HAP-1 (cell line): Measurements from ENCODE around the gene ADM.
"Not testable (repeated sequence)": the region's sequence is repeated elsewhere in the genome, so short reads cannot be mapped to it uniquely, and the experiment has no call there.

ENCODE experiments used
- DNase-seq, 2 experiments: peaks; one replicate each; pipeline ENCODE4 v3.0.0-alpha.2; 2016 to 2020; ENCODE audit warnings: low spot score in 2 of 2
- H3K27me3 ChIP-seq: fragments of 250-450 bp; sonication (Bioruptor Pico); 2 replicates; pipeline ENCODE4 v1.5.1; 2020; ENCODE audit warnings: low read depth, mild to moderate bottlenecking, moderate library complexity
- H3K36me3 ChIP-seq: fragments of 250-450 bp; sonication (Bioruptor Pico); replicated peaks from 2 replicates; pipeline ENCODE4 v1.5.1; 2020; ENCODE audit warnings: mild to moderate bottlenecking
- H3K4me1 ChIP-seq: fragments of 250-450 bp; sonication (Bioruptor Pico); 2 replicates; pipeline ENCODE4 v1.5.1; 2020; ENCODE audit warnings: mild to moderate bottlenecking
- H3K4me3 ChIP-seq: fragments of 250-450 bp; sonication (Bioruptor Pico); 2 replicates; pipeline ENCODE4 v1.5.1; 2020; ENCODE audit warnings: mild to moderate bottlenecking, moderate library complexity
- H3K9me3 ChIP-seq: fragments of 250-450 bp; sonication (Bioruptor Pico); 2 replicates; pipeline ENCODE4 v1.5.1; 2020; ENCODE audit warnings: mild to moderate bottlenecking, moderate library complexity
- in situ Hi-C: fragments of 300-500 bp; cut with MboI; formaldehyde crosslinking; loops from 3 replicates; pipeline ENCODE4 v1.14.3; 2020; ENCODE audit warnings: low sequenced_read_pairs, inconsistent platforms, mixed read lengths

Gene ADM, protein sequence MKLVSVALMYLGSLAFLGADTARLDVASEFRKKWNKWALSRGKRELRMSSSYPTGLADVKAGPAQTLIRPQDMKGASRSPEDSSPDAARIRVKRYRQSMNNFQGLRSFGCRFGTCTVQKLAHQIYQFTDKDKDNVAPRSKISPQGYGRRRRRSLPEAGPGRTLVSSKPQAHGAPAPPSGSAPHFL

DNA sequence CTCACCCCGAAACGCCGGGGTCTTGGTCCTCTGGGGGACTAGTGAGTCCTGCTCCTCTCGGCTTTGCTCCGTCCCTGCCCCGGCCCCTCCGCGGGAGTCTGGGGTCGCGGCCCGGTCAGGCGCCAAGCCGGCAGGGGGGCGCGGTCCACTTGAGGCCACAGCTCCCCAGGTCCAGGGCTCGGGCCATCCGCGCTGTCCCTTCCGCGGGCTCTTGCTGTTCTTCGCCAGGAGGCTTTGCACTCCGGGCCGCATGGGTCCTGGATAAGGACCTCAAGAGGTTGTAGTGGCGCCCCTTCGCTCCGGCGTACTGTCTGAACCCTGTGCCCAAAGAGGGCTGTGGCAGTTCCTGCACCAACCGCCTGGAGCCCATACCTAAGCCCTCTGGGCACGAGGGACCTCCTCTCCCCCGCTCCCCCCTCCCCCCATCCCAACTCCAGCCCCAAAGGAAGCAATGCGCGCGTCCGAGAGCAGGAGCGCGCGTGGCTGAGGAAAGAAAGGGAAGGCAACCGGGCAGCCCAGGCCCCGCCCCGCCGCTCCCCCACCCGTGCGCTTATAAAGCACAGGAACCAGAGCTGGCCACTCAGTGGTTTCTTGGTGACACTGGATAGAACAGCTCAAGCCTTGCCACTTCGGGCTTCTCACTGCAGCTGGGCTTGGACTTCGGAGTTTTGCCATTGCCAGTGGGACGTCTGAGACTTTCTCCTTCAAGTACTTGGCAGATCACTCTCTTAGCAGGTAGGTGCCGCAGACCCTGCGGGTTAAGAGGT lies at the start of gene ADM:
Gene ADM (plus strand): TSS at position 579 of the 767 bp plus-strand sequence. CDS start 628 bp downstream, outside the sequence.
- in situ Hi-C loops: loop anchor here (10.0 to 25.0 kb wide), 4 partner anchors 317 to 692 kb away; no protein-coding TSS in a partner anchor
- Histone ChIP-seq H3K4me3 (peak within 1 kb of the TSS; percentile 67), H3K36me3 (peaks cover 13% of the 10 kb centered on the region), H3K9me3 (no peaks in the 10 kb centered on the region), H3K27me3 (no peaks in the 10 kb centered on the region), H3K4me1 (peaks cover 15% of the 10 kb centered on the region)
- peak; percentile 83 to 96 for DNase-seq

DNA sequence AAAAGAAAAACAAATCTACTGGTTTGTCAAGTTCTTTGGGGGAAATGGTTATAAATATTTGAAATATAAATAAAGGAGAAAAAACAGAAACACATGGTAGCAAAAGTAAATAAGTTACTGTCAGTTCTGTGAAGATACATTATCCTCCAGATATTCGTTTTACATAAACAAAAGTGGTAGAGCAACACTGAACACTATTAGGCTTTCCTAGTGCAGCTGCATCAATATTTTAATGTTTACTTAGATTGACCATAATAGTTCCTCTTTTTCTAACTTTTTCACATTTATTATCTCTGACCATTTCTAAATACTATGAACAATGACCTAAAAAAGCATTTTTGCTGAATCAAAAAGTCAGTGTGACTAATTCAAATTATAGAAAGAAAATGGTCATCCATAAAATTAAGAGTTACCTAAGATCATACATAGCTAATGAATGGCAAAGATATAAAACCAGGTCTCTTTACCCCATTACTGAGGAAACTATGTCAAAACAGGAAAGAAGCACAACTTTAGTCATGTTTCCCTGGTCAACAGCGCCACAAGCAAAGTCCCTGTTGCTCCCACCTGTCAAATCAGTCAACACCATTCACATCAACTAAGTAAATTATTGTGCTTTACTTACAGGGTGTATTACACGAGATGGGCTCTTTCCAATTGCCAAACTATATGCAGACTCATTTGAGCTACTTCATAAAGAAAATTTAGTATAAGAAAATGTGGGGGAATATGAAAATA lies 49.3 kb upstream of the ADM start:
- H3K4me3 ChIP-seq: no peak overlapping the region
- no peaks in the 10 kb centered on the region for H3K36me3 ChIP-seq
- no peaks in the 10 kb centered on the region for H3K27me3 ChIP-seq
- H3K9me3 ChIP-seq: no peaks in the 10 kb centered on the region
- no peaks in the 10 kb centered on the region for H3K4me1 ChIP-seq
- no peak for DNase-seq
- in situ Hi-C loops: no loop called here

DNA sequence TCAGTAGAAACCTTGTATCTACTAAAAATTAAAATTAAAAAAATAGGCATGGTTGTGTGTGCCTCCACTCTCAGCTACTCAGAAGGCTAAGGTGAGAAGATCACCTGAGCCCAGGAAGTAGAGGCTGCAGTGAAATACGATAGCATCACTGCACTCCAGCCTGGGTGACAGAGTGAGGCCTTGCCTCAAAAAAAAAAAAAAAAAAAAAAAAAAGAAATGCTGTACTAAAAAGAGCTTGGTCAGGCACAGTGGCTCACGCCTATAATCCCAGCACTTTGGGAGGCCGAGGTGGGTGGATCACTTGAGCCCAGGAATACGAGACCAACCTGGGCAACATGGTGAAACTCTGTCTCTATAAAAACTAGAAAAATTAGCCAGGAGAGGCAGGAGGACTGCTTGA lies 47.4 kb upstream of the ADM start:
- DNase-seq: no peak
- H3K4me1 ChIP-seq: peaks cover 5% of the 10 kb centered on the region; the same call in 1 of the 2 replicates
- no peak overlapping the region for H3K4me3 ChIP-seq
- in situ Hi-C loops: no loop called here
- H3K27me3 ChIP-seq: no peaks in the 10 kb centered on the region
- H3K36me3 ChIP-seq: no peaks in the 10 kb centered on the region
- no peaks in the 10 kb centered on the region for H3K9me3 ChIP-seq

DNA sequence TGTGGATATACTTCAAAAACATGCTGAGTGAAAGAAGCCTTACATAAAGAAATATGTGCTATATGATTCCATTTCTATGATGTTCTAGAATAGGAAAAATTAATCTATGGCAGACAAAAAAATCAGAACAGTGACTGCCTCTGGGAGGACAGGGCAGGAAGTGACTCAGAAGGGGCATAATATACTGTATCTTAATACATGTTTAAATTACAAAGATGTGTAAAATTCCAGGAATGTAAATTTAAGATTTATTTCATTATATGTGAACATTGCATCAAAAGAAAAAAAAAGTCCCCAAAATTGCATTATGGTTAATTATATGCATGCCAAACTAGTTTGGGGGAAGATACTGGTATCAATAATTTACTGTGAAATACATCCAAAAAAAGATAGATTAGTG lies 43.1 kb upstream of the ADM start:
- Histone ChIP-seq H3K4me1 (peaks cover 5% of the 10 kb centered on the region; the same call in 1 of the 2 replicates), H3K27me3 (no peaks in the 10 kb centered on the region), H3K36me3 (no peaks in the 10 kb centered on the region), H3K9me3 (no peaks in the 10 kb centered on the region), H3K4me3 (no peak overlapping the region)
- DNase-seq: no peak
- in situ Hi-C loops: no loop called here

DNA sequence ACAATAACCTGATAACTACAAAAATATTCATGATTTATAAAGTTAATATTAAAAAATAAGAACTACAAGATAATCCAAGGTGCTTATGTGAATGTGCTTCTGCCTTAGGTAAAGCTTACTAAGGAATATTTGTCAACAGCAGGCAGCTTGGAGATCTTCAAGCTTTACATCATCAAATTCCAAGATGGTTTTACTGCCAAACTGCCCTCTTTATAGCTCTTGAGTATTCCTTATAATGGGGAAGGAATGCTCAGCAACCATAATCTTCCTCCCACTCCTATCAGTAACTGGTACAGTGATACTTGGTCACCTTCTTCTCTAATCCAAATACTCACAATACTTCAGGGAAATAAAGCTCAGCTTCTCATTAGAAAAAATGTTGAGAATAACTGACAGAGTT lies 40.9 kb upstream of the ADM start:
- Histone ChIP-seq H3K4me3 (no peak overlapping the region), H3K9me3 (no peaks in the 10 kb centered on the region), H3K4me1 (peaks cover 5% of the 10 kb centered on the region; the same call in 1 of the 2 replicates), H3K36me3 (no peaks in the 10 kb centered on the region), H3K27me3 (no peaks in the 10 kb centered on the region)
- in situ Hi-C loops: no loop called here
- DNase-seq: no peak

DNA sequence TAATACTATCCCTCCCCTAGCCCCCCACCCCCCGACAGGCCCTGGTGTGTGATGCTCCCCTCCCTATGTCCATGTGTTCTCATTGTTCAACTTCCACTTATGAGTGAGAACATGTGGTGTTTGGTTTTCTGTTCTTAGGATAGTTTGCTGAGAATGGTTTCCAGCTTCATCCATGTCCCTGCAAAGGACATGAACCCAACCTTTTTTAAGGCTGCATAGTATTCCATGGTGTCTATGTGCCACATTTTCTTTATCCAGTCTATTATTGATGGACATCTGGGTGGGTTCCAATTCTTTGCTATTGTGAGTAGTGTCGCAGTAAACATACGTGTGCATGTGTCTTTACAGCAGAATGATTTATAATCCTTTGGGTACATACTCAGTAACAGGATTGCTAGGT lies 40.2 kb upstream of the ADM start:
- H3K36me3 ChIP-seq, H3K27me3 ChIP-seq, DNase-seq, H3K4me3 ChIP-seq, H3K4me1 ChIP-seq, H3K9me3 ChIP-seq, in situ Hi-C loops: not testable (repeated sequence)

DNA sequence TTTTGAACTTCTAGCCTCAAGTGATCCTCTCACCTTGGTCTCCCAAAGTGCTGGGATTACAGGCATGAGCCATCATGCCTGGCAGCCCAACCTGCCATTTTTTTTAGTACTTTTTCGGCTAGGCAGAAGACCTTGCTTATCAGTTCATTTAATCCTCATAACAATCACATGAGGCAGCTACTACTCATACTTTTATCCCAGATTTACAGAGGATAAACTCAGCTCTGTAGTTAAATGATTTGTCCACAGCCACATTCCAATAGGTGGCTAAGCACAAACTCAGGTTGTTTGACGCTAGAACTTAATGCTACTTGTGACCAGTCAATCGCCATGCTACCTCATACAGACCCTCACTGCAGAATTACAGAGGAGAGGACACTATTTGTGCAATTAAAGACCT lies 38.9 kb upstream of the ADM start:
- no peaks in the 10 kb centered on the region for H3K36me3 ChIP-seq
- no peaks in the 10 kb centered on the region for H3K9me3 ChIP-seq
- in situ Hi-C loops: no loop called here
- no peaks in the 10 kb centered on the region for H3K27me3 ChIP-seq
- peaks cover 5% of the 10 kb centered on the region; the same call in 1 of the 2 replicates for H3K4me1 ChIP-seq
- no peak for DNase-seq
- no peak overlapping the region for H3K4me3 ChIP-seq

DNA sequence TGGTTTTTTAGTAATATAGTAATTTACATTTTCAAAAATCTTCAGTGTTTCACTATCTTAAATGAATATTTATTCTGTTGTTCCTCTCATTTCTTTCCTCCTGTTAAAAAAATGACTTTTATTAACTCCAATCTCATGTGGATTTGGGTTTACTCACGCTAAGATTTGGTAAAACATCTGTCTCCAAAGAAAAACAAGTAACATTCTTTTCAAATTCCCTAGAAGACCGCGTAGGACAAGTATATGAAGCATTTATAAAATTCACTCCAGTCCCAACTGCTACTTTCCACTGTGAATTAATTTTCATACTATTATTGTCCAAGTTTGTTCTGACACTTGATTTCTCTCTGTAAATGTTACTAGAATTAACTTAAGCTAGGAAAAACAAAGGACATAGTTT lies 37.1 kb upstream of the ADM start:
- no peaks in the 10 kb centered on the region for H3K36me3 ChIP-seq
- in situ Hi-C loops: no loop called here
- no peaks in the 10 kb centered on the region for H3K9me3 ChIP-seq
- no peak overlapping the region for H3K4me3 ChIP-seq
- H3K4me1 ChIP-seq: no peaks in the 10 kb centered on the region
- H3K27me3 ChIP-seq: no peaks in the 10 kb centered on the region
- DNase-seq: no peak

DNA sequence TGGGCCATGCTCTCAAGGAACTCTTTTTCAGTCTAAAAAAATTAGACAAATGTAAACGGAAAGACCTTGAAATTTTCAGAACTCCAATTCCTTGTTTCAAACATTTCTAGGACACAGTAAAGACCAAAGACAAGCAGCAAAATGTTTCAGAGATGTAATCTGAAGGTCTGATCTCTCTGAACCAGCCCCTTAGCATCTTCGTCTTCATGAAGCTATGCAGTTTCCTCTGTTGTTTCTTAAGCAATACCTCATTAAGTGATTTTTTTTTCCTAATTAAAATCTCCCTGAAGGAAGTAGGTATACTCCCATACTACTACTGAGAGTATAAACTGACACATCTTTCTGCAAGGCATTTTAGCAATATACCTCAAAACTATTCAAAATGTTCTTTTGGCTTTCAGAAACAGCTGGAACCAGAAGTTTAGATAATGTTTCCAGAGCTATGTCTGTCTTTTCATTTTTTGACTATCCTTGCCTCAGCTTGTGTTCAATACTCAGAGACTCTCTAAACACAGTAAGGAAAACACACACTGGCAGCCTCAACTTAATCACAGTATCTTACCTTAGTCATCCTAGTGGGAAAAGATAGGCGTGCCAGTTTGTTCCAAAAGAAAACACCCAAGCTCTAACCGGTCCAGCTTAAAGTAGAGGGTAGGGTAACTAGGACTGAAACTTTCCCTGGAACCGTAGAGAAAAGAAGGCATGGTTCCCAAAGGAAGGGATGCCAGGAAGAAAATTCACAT lies 36.0 kb upstream of the ADM start:
- H3K27me3 ChIP-seq: no peaks in the 10 kb centered on the region
- in situ Hi-C loops: no loop called here
- no peaks in the 10 kb centered on the region for H3K4me1 ChIP-seq
- no peak overlapping the region for H3K4me3 ChIP-seq
- H3K9me3 ChIP-seq: no peaks in the 10 kb centered on the region
- no peaks in the 10 kb centered on the region for H3K36me3 ChIP-seq
- DNase-seq: no peak

DNA sequence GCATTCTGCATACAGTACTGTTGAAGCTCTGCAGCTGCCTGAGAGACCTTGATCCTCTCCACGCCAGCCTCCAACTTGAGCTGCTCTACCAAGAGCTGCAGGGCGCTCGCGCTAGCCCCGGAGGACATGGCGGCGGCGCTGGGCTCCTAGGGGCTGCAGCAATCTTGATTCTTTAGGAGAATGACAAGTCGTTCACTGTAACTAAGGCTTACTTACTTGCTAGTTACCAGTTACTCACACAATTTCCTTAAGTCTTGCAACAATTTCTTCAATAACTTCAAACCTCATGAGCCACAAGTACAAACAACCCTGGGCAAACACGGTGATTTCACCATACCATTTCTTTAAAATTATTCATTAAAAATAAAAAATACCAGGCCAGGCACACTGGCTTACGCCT lies 32.7 kb upstream of the ADM start:
- peaks cover 6% of the 10 kb centered on the region; the same call in 1 of the 2 replicates for H3K4me1 ChIP-seq
- in situ Hi-C loops: no loop called here
- no peaks in the 10 kb centered on the region for H3K36me3 ChIP-seq
- no peak for DNase-seq
- H3K27me3 ChIP-seq: no peaks in the 10 kb centered on the region
- no peak overlapping the region for H3K4me3 ChIP-seq
- no peaks in the 10 kb centered on the region for H3K9me3 ChIP-seq

DNA sequence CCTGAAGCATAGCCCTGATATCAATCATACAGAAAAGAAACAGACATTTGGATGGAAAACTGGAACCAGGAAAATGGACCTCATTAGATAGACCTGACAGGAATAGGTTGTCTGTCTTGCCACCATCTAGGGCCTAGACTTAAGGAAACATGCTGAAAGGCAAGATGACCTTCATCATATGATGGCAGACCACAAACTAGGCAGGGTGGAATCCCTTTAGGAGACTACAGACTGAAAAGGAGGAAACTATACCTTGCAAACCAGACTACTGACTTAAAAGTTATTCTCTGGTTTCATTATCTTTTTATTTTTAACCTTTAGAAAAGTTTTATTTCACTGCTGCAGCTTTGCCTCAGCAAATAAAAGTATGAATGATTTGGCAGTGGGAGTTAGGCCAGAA lies 31.1 kb upstream of the ADM start:
- no peaks in the 10 kb centered on the region for H3K9me3 ChIP-seq
- no peak for DNase-seq
- H3K27me3 ChIP-seq: no peaks in the 10 kb centered on the region
- peaks cover 11% of the 10 kb centered on the region for H3K4me1 ChIP-seq
- H3K36me3 ChIP-seq: no peaks in the 10 kb centered on the region
- no peak overlapping the region for H3K4me3 ChIP-seq
- in situ Hi-C loops: no loop called here

DNA sequence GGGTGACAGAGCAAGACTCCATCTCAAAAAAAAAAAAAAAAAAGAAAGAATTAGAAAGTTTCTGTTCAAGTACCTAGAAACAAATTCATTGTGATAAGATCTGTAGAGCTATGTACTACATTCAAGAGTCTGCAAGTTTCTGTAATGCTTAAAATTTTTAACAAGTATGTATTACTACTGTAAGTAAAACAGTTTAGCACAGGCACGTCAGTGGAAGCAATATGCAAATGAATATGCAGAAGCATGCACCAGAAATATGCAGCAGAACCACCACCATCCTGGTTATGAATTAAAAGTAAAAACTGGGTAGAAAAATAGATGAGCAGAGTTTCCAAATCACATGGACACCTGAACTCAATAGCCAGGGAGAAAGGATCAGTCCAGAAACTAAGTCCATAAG lies 30.1 kb upstream of the ADM start:
- Histone ChIP-seq H3K4me3 (no peak overlapping the region), H3K4me1 (peaks cover 11% of the 10 kb centered on the region), H3K27me3 (no peaks in the 10 kb centered on the region), H3K36me3 (no peaks in the 10 kb centered on the region), H3K9me3 (no peaks in the 10 kb centered on the region)
- no peak for DNase-seq
- in situ Hi-C loops: no loop called here

DNA sequence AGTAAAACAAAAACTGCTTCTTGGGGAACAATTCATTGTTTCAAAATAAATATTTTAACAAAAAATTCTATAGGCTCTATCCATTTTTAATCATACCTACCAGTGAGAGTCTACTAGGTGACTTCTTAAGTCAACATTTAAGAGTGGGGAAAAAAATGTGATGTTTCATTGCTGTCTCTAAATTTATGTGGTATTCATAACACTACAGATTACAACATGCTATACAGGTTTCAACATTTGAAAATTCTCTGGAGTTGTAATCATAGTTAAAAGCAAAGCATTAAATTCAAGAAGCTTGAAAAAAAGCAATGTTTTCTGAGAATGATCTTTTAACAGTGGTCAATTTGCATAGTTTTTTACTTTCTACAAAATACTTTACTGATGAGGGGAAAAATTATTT lies 29.2 kb upstream of the ADM start:
- Histone ChIP-seq H3K36me3 (no peaks in the 10 kb centered on the region), H3K9me3 (no peaks in the 10 kb centered on the region), H3K27me3 (no peaks in the 10 kb centered on the region), H3K4me1 (peaks cover 11% of the 10 kb centered on the region), H3K4me3 (no peak overlapping the region)
- DNase-seq: no peak
- in situ Hi-C loops: no loop called here
